Smooth muscle cell (in vitro differentiated cells): Measurements from ENCODE around the gene TOE1. TPM values are rescaled to one million over a fixed set of nuclear protein-coding genes. Genes with fewer than 3 reads are reported as not detected.
A peak's percentile ranks its signal among the peaks of the same experiment; 100 is the strongest.

ENCODE experiments used
- DNase-seq: peaks from one replicate; lab custom pipeline; 2025; ENCODE audit not compliant: unreplicated experiment; lab: John Stamatoyannopoulos, UW
- H2AFZ ChIP-seq: fragments of 200-600 bp; sonication (generic); 2 replicates; pipeline ENCODE4 v1.6.0; 2016; ENCODE audit warnings: antibody characterized with exemption, low read depth, mild to moderate bottlenecking
- H3F3A ChIP-seq: fragments of 200-600 bp; sonication (generic); 2 replicates; pipeline ENCODE4 v1.6.0; 2017; ENCODE audit warnings: antibody characterized with exemption, low read depth
- H3K27ac ChIP-seq: fragments of 200-600 bp; sonication (generic); 2 replicates; pipeline ENCODE4 v1.5.1; 2016; ENCODE audit warnings: low read depth, mild to moderate bottlenecking
- H3K27me3 ChIP-seq: fragments of 200-600 bp; sonication (generic); 2 replicates; pipeline ENCODE4 v1.6.1; 2016; ENCODE audit warnings: low read depth, mild to moderate bottlenecking
- H3K36me3 ChIP-seq: fragments of 200-600 bp; sonication (generic); 2 replicates; pipeline ENCODE4 v1.5.1; 2016; ENCODE audit warnings: low read depth
- H3K4me1 ChIP-seq: fragments of 200-600 bp; sonication (generic); 2 replicates; pipeline ENCODE4 v1.5.1; 2016; ENCODE audit warnings: low read depth
- H3K4me2 ChIP-seq: fragments of 200-600 bp; sonication (generic); 2 replicates; pipeline ENCODE4 v1.6.0; 2016; ENCODE audit warnings: mild to moderate bottlenecking
- H3K4me3 ChIP-seq: fragments of 200-600 bp; sonication (generic); 2 replicates; pipeline ENCODE4 v1.5.1; 2016; ENCODE audit warnings: mild to moderate bottlenecking
- H3K79me2 ChIP-seq: fragments of 200-600 bp; sonication (generic); 2 replicates; pipeline ENCODE4 v1.6.0; 2016; ENCODE audit warnings: low read depth, mild to moderate bottlenecking
- H3K9ac ChIP-seq: fragments of 200-600 bp; sonication (generic); 2 replicates; pipeline ENCODE4 v1.6.0; 2016; ENCODE audit warnings: low read depth
- H3K9me3 ChIP-seq: fragments of 200-600 bp; sonication (generic); replicated peaks from 2 replicates; pipeline ENCODE4 v1.5.1; 2016; ENCODE audit warnings: low read depth
- H4K20me1 ChIP-seq: fragments of 200-600 bp; sonication (generic); 2 replicates; pipeline ENCODE4 v1.6.0; 2016; ENCODE audit warnings: low read depth
- CTCF ChIP-seq: fragments of 200-600 bp; sonication (generic); IDR thresholded peaks from 2 replicates; pipeline ENCODE4 v1.5.1; 2017; ENCODE audit warnings: borderline replicate concordance, mild to moderate bottlenecking, antibody characterized with exemption; ENCODE audit not compliant: insufficient read depth, poor library complexity, severe bottlenecking
- WGBS: methylation state at CpG from one replicate; pipeline ENCODE4 v1.1.7; 2016; ENCODE audit warnings: low lambda C conversion rate; 5-methylcytosine and 5-hydroxymethylcytosine counted together
- polyA plus RNA-seq: library from polyadenylated mRNA; unstranded; fragments of >200 nt; fragmentation: Nextera tagmentation; extraction: Ambion mirVana; gene quantifications from 2 replicates; pipeline ENCODE4 v1.2.1, GENCODE V29; 2016
- total RNA-seq: library from RNA; depleted of rRNA; stranded (reverse); fragments of >200 nt; gene quantifications from 2 replicates; pipeline ENCODE4 v1.2.3, GENCODE V29; 2014

TOE1 gene
- total and polyA plus RNA-seq, 2 experiments from 2014 or later, result 2.8 to 3.3 TPM

- no peak overlapping the region for H3K27ac ChIP-seq
- H3K79me2 ChIP-seq, result no peaks in the 10 kb centered on the region
- no peak overlapping the region for H3K4me3 ChIP-seq
- H3K9me3 ChIP-seq, result no peaks in the 10 kb centered on the region
- H2AFZ ChIP-seq, result no peak overlapping the region
- H3K4me1 ChIP-seq, result peaks cover 6% of the 10 kb centered on the region
- WGBS, result 65% methylated on average over 1 of the region's 1 CpG
- no peaks in the 10 kb centered on the region for H3K27me3 ChIP-seq
- no peaks in the 10 kb centered on the region for H4K20me1 ChIP-seq
- TF ChIP-seq CTCF, result no peak
- no peak overlapping the region for H3K9ac ChIP-seq
- no peak for DNase-seq
- H3K4me2 ChIP-seq, result no peak overlapping the region
- peaks cover 15% of the 10 kb centered on the region for H3F3A ChIP-seq
- no peaks in the 10 kb centered on the region for H3K36me3 ChIP-seq
Measured at GRCh38 chr1:45299296-45299695, 40.7 kb upstream of the TOE1 start.

- WGBS, result 24% methylated on average over 4 of the region's 4 CpGs
- H3F3A ChIP-seq, result peaks cover 15% of the 10 kb centered on the region
- H3K4me3 ChIP-seq, result no peak overlapping the region
- H3K4me2 ChIP-seq, result no peak overlapping the region
- H4K20me1 ChIP-seq, result no peaks in the 10 kb centered on the region
- H3K27ac ChIP-seq, result no peak overlapping the region
- TF ChIP-seq CTCF, result peak; percentile 67
- H3K36me3 ChIP-seq, result no peaks in the 10 kb centered on the region
- H2AFZ ChIP-seq, result no peak overlapping the region
- H3K79me2 ChIP-seq, result no peaks in the 10 kb centered on the region
- H3K9me3 ChIP-seq, result no peaks in the 10 kb centered on the region
- H3K27me3 ChIP-seq, result no peaks in the 10 kb centered on the region
- H3K9ac ChIP-seq, result no peak overlapping the region
- DNase-seq, result no peak
- H3K4me1 ChIP-seq, result peaks cover 6% of the 10 kb centered on the region
Measured at GRCh38 chr1:45299981-45300668, 39.8 kb upstream of the TOE1 start.

- H2AFZ ChIP-seq, result no peak overlapping the region
Measured at GRCh38 chr1:45300669-45300997, 39.3 kb upstream of the TOE1 start.

More at GRCh38 chr1:45300669-45300997, 39.3 kb upstream of the TOE1 start:
- Histone ChIP-seq H3K4me1 (peaks cover 6% of the 10 kb centered on the region), H3K79me2 (no peaks in the 10 kb centered on the region), H4K20me1 (no peaks in the 10 kb centered on the region), H3K9ac (no peak overlapping the region), H3K9me3 (no peaks in the 10 kb centered on the region), H3K36me3 (no peaks in the 10 kb centered on the region), H3K27ac (no peak overlapping the region), H3K27me3 (no peaks in the 10 kb centered on the region), H3K4me3 (no peak overlapping the region), H3K4me2 (no peak overlapping the region), H3F3A (peaks cover 15% of the 10 kb centered on the region)
- 59% methylated on average over 2 of the region's 2 CpGs for WGBS
- no peak for DNase-seq
- TF ChIP-seq CTCF, result no peak
